ENCODE data around the gene TECTA.
"Not testable (repeated sequence)": the region's sequence is repeated elsewhere in the genome, so short reads cannot be mapped to it uniquely, and the experiment has no call there.

The TECTA gene

GRCh38 chr11:121231576-121232278 lies 130.7 kb downstream of the TECTA start:
- H2BK120ac ChIP-seq (ENCODE audit: low read depth, low read length): no peak overlapping the region
- no peak for DNase-seq
- no peak overlapping the region for H3K23ac ChIP-seq (ENCODE audit: low read length in 2 of 2)
- H2AFZ ChIP-seq (ENCODE audit: low read depth, low read length): no peak overlapping the region
- 86% methylated on average over 8 of the region's 8 CpGs for WGBS
- no peak overlapping the region for H2BK5ac ChIP-seq (ENCODE audit: low read depth, low read length, poor library complexity, severe bottlenecking)
- H2AK5ac ChIP-seq (ENCODE audit: low read length, severe bottlenecking): no peak overlapping the region
- H3K14ac ChIP-seq (ENCODE audit: low read length in 2 of 2): no peak overlapping the region
- no peaks in the 10 kb centered on the region for H3K9me3 ChIP-seq (ENCODE audit: control insufficient read depth, low read length)
- no peak overlapping the region for H2BK12ac ChIP-seq (ENCODE audit: low read length in 2 of 2)
- no peak overlapping the region for H3K4me3 ChIP-seq (ENCODE audit: insufficient read depth in 1 of 2, low read depth in 1 of 2, low read length in 2 of 2)
- no peaks in the 10 kb centered on the region for H3K36me3 ChIP-seq (ENCODE audit: control insufficient read depth in 1 of 2, insufficient read depth in 2 of 2, low read depth in 1 of 2, low read length in 2 of 2)
- H3K79me1 ChIP-seq (replicated peaks; ENCODE audit: low read length, poor library complexity, severe bottlenecking): no peaks in the 10 kb centered on the region
- peaks cover 0 to 41% of the 10 kb centered on the region in 2 experiments for H3K27me3 ChIP-seq (ENCODE audit: control insufficient read depth in 1 of 2, insufficient read depth in 1 of 2, low read length in 2 of 2)
- H4K8ac ChIP-seq (ENCODE audit: low read length): no peak overlapping the region
- H3K9ac ChIP-seq (ENCODE audit: low read length): no peak overlapping the region
- H4K91ac ChIP-seq (ENCODE audit: low read length): no peak overlapping the region
- H3K4me1 ChIP-seq (ENCODE audit: control insufficient read depth, insufficient read depth, low read depth, low read length): no peaks in the 10 kb centered on the region
- H3K4ac ChIP-seq (ENCODE audit: low read depth in 1 of 2, low read length in 2 of 2): no peak overlapping the region
- H3K27ac ChIP-seq (ENCODE audit: low read length, poor library complexity, severe bottlenecking): no peak overlapping the region
- no peak overlapping the region for H2BK15ac ChIP-seq (ENCODE audit: low read depth, poor library complexity, severe bottlenecking)
- no peak overlapping the region for H3K18ac ChIP-seq (ENCODE audit: low read depth in 1 of 2, low read length in 2 of 2)
- H3K4me2 ChIP-seq (ENCODE audit: low read length, poor library complexity, severe bottlenecking): no peak overlapping the region

GRCh38 chr11:121235057-121235456 lies 134.0 kb downstream of the TECTA start:
- WGBS: 96% methylated on average over 2 of the region's 3 CpGs
- H4K8ac ChIP-seq (ENCODE audit: low read length): no peak overlapping the region
- H3K9ac ChIP-seq (ENCODE audit: low read length): no peak overlapping the region
- H3K4ac ChIP-seq (ENCODE audit: low read depth in 1 of 2, low read length in 2 of 2): no peak overlapping the region
- no peak overlapping the region for H3K14ac ChIP-seq (ENCODE audit: low read length in 2 of 2)
- H3K4me1 ChIP-seq (ENCODE audit: control insufficient read depth, insufficient read depth, low read depth, low read length): no peaks in the 10 kb centered on the region
- no peak overlapping the region for H2BK5ac ChIP-seq (ENCODE audit: low read depth, low read length, poor library complexity, severe bottlenecking)
- no peak overlapping the region for H2BK12ac ChIP-seq (ENCODE audit: low read length in 2 of 2)
- H2BK15ac ChIP-seq (ENCODE audit: low read depth, poor library complexity, severe bottlenecking): no peak overlapping the region
- no peak overlapping the region for H2AK5ac ChIP-seq (ENCODE audit: low read length, severe bottlenecking)
- peaks cover 0 to 43% of the 10 kb centered on the region in 2 experiments for H3K27me3 ChIP-seq (ENCODE audit: control insufficient read depth in 1 of 2, insufficient read depth in 1 of 2, low read length in 2 of 2)
- no peak overlapping the region for H3K4me2 ChIP-seq (ENCODE audit: low read length, poor library complexity, severe bottlenecking)
- no peaks in the 10 kb centered on the region for H3K9me3 ChIP-seq (ENCODE audit: control insufficient read depth, low read length)
- H3K23ac ChIP-seq (ENCODE audit: low read length in 2 of 2): no peak overlapping the region
- H3K79me1 ChIP-seq (replicated peaks; ENCODE audit: low read length, poor library complexity, severe bottlenecking): no peaks in the 10 kb centered on the region
- H2BK120ac ChIP-seq (ENCODE audit: low read depth, low read length): no peak overlapping the region
- H4K91ac ChIP-seq (ENCODE audit: low read length): no peak overlapping the region
- H3K27ac ChIP-seq (ENCODE audit: low read length, poor library complexity, severe bottlenecking): no peak overlapping the region
- no peak overlapping the region for H3K4me3 ChIP-seq (ENCODE audit: insufficient read depth in 1 of 2, low read depth in 1 of 2, low read length in 2 of 2)
- DNase-seq: no peak
- no peaks in the 10 kb centered on the region for H3K36me3 ChIP-seq (ENCODE audit: control insufficient read depth in 1 of 2, insufficient read depth in 2 of 2, low read depth in 1 of 2, low read length in 2 of 2)
- H3K18ac ChIP-seq (ENCODE audit: low read depth in 1 of 2, low read length in 2 of 2): no peak overlapping the region
- H2AFZ ChIP-seq (ENCODE audit: low read depth, low read length): no peak overlapping the region

GRCh38 chr11:121236115-121237001 lies 135.3 kb downstream of the TECTA start:
- WGBS: 60% methylated on average over 15 of the region's 15 CpGs
- Histone ChIP-seq H4K91ac (ENCODE audit: low read length) (peak overlapping the region; percentile 68), H3K36me3 (ENCODE audit: control insufficient read depth in 1 of 2, insufficient read depth in 2 of 2, low read depth in 1 of 2, low read length in 2 of 2) (no peaks in the 10 kb centered on the region), H2AFZ (ENCODE audit: low read depth, low read length) (no peak overlapping the region), H3K79me1 (replicated peaks; ENCODE audit: low read length, poor library complexity, severe bottlenecking) (no peaks in the 10 kb centered on the region), H3K27me3 (ENCODE audit: control insufficient read depth in 1 of 2, insufficient read depth in 1 of 2, low read length in 2 of 2) (peaks cover 9 to 38% of the 10 kb centered on the region in 2 experiments), H2BK5ac (ENCODE audit: low read depth, low read length, poor library complexity, severe bottlenecking) (no peak overlapping the region), H3K23ac (ENCODE audit: low read length in 2 of 2) (no peak overlapping the region), H3K27ac (ENCODE audit: low read length, poor library complexity, severe bottlenecking) (no peak overlapping the region), H3K14ac (ENCODE audit: low read length in 2 of 2) (no peak overlapping the region), H4K8ac (ENCODE audit: low read length) (peak overlapping the region; percentile 50), H2BK12ac (ENCODE audit: low read length in 2 of 2) (peak overlapping the region in 1 of 2 experiments; percentile 54), H3K18ac (ENCODE audit: low read depth in 1 of 2, low read length in 2 of 2) (peak overlapping the region; percentile 21 to 41), H3K4ac (ENCODE audit: low read depth in 1 of 2, low read length in 2 of 2) (no peak overlapping the region), H3K4me1 (ENCODE audit: control insufficient read depth, insufficient read depth, low read depth, low read length) (no peaks in the 10 kb centered on the region), H2BK120ac (ENCODE audit: low read depth, low read length) (no peak overlapping the region), H3K9me3 (ENCODE audit: control insufficient read depth, low read length) (no peaks in the 10 kb centered on the region), H2AK5ac (ENCODE audit: low read length, severe bottlenecking) (no peak overlapping the region), H2BK15ac (ENCODE audit: low read depth, poor library complexity, severe bottlenecking) (no peak overlapping the region), H3K9ac (ENCODE audit: low read length) (no peak overlapping the region), H3K4me2 (ENCODE audit: low read length, poor library complexity, severe bottlenecking) (no peak overlapping the region), H3K4me3 (ENCODE audit: insufficient read depth in 1 of 2, low read depth in 1 of 2, low read length in 2 of 2) (no peak overlapping the region)
- peak; percentile 65 for DNase-seq

- not testable (repeated sequence) for H4K91ac ChIP-seq (ENCODE audit: low read length); DNase-seq; H3K4me2 ChIP-seq (ENCODE audit: low read length, poor library complexity, severe bottlenecking); H3K4me3 ChIP-seq (ENCODE audit: insufficient read depth in 1 of 2, low read depth in 1 of 2, low read length in 2 of 2); H2BK120ac ChIP-seq (ENCODE audit: low read depth, low read length); H3K23ac ChIP-seq (ENCODE audit: low read length in 2 of 2); H3K79me1 ChIP-seq (replicated peaks; ENCODE audit: low read length, poor library complexity, severe bottlenecking); H3K4ac ChIP-seq (ENCODE audit: low read depth in 1 of 2, low read length in 2 of 2); H3K4me1 ChIP-seq (ENCODE audit: control insufficient read depth, insufficient read depth, low read depth, low read length); H2BK15ac ChIP-seq (ENCODE audit: low read depth, poor library complexity, severe bottlenecking); H2AK5ac ChIP-seq (ENCODE audit: low read length, severe bottlenecking); H3K9ac ChIP-seq (ENCODE audit: low read length); H3K18ac ChIP-seq (ENCODE audit: low read depth in 1 of 2, low read length in 2 of 2); H3K36me3 ChIP-seq (ENCODE audit: control insufficient read depth in 1 of 2, insufficient read depth in 2 of 2, low read depth in 1 of 2, low read length in 2 of 2); H3K14ac ChIP-seq (ENCODE audit: low read length in 2 of 2); H2BK12ac ChIP-seq (ENCODE audit: low read length in 2 of 2); H4K8ac ChIP-seq (ENCODE audit: low read length); H3K9me3 ChIP-seq (ENCODE audit: control insufficient read depth, low read length); H2BK5ac ChIP-seq (ENCODE audit: low read depth, low read length, poor library complexity, severe bottlenecking); H3K27ac ChIP-seq (ENCODE audit: low read length, poor library complexity, severe bottlenecking); H2AFZ ChIP-seq (ENCODE audit: low read depth, low read length)
- peaks cover 15 to 36% of the 10 kb centered on the region in 2 experiments for H3K27me3 ChIP-seq (ENCODE audit: control insufficient read depth in 1 of 2, insufficient read depth in 1 of 2, low read length in 2 of 2)
- 91% methylated on average over 4 of the region's 6 CpGs for WGBS
These were observed 136.2 kb downstream of the TECTA start for GRCh38 chr11:121237247-121237646.
